SHP77 (cell line): Measurements from ENCODE around the gene ALDH3B2.
A peak's percentile ranks its signal among the peaks of the same experiment; 100 is the strongest.

Source experiments
- DNase-seq, 2 experiments: peaks; one replicate each; lab custom pipeline; 2025; lab: John Stamatoyannopoulos, UW

The ALDH3B2 gene

DNA sequence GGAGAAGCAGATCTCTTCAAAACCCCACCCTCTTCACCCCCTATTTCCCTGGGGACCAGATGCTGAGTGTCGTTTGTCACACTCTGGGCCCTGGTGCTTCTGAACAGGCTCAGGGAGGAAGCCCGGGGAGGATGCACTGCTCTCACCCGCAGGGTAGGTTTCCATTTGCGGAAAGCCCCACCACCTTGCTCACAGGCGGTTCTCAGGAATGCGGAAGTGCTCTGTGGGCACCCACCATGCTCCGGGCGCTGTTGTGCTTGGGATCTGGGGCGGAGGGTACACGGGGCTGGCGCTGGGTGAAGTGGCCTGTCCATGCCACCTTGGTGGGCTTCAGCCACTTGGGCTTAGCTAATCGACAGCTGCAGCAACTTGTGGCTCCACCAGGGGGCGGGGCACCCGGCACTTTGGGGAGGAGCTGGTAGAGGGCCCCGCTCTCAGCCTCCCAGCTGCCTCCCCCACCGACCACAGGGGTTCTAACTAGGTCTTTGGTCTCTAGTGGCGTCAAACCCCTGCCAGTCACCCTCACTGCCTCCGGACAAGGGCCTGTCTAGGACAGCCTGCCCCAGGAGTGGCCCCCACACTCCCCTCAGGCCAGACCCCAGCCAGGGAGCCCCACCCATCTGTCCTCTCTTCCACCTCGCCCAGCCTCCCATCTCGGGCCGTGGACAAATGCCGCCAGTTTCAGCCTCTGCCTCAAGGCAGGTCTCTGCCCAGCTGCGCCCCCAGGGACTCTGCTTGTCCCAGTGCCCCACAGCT is 60.3 kb downstream of the ALDH3B2 start:
- peak; percentile 37 to 43 for DNase-seq

GRCh38 chr11:67613313-67613959 is 61.0 kb downstream of the ALDH3B2 start:
- DNase-seq = no peak

GRCh38 chr11:67612751-67613150 is 61.7 kb downstream of the ALDH3B2 start:
- DNase-seq = no peak
